GM12873 (cell line): ENCODE measurements around the gene STAC2.

Experiments
- TF ChIP-seq, protein P1 (sequence below): IDR thresholded peaks from 2 replicates; pipeline ENCODE4 v1.5.1; 2012; ENCODE audit warnings: low read depth, mild to moderate bottlenecking, moderate library complexity, low read length, control low read depth; ENCODE audit not compliant: insufficient read depth; ENCODE audit errors: missing control alignments

STAC2 gene

DNA sequence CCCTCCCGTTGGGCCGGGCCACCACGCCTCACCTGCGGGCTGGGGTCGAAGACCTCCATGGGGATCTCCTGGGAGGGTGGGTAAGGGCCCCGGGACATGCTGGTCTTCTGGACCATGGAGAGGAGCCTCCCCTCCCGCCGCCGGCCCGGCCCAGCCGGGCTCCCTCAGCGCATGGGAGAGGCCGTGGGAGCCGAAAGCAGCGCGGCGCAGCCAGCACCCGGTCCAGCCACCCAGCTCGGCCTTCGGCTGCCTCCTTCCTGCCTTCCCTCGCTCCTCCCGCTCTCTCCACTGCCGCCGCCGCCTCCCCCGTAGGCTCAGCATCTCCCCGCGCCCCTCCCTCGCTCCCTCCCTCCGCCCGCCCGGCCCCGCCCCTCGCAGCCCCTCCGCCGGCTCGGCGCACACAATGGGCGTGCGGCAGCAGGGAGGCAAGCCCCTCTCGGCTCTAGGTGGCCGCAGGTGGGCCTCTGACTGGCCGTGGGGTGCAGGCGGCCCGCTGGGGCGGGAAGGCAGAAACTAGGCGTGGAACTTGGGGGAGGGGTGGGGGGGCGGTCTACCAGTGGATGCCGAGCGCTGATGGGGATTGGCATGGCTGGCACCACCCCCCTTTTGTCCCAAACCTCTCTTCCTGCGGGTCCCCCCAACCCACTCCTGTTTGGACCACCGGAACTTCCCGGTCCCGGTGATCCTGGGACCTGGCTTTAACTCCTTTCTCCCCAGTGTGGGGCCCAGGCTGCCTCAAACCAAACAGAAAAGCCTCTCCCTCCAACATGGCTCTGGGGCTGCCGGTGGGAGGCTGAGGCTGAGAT is 28.2 kb downstream of the STAC2 start, which contains the start of gene CACNB1:
Gene CACNB1 (minus strand): TSS at position 290 of the 806 bp plus-strand sequence. CDS start 174 bp downstream, at position 116.
- TF ChIP-seq, protein P1, sequence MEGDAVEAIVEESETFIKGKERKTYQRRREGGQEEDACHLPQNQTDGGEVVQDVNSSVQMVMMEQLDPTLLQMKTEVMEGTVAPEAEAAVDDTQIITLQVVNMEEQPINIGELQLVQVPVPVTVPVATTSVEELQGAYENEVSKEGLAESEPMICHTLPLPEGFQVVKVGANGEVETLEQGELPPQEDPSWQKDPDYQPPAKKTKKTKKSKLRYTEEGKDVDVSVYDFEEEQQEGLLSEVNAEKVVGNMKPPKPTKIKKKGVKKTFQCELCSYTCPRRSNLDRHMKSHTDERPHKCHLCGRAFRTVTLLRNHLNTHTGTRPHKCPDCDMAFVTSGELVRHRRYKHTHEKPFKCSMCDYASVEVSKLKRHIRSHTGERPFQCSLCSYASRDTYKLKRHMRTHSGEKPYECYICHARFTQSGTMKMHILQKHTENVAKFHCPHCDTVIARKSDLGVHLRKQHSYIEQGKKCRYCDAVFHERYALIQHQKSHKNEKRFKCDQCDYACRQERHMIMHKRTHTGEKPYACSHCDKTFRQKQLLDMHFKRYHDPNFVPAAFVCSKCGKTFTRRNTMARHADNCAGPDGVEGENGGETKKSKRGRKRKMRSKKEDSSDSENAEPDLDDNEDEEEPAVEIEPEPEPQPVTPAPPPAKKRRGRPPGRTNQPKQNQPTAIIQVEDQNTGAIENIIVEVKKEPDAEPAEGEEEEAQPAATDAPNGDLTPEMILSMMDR = no peak

- TF ChIP-seq, protein P1 = no peak
Observed at GRCh38 chr17:39196808-39197291, 28.9 kb downstream of the STAC2 start.

GRCh38 chr17:39196241-39196807 is 29.4 kb downstream of the STAC2 start:
- TF ChIP-seq, protein P1 = no peak

GRCh38 chr17:39195568-39196160 is 30.1 kb downstream of the STAC2 start:
- TF ChIP-seq, protein P1 = no peak

DNA sequence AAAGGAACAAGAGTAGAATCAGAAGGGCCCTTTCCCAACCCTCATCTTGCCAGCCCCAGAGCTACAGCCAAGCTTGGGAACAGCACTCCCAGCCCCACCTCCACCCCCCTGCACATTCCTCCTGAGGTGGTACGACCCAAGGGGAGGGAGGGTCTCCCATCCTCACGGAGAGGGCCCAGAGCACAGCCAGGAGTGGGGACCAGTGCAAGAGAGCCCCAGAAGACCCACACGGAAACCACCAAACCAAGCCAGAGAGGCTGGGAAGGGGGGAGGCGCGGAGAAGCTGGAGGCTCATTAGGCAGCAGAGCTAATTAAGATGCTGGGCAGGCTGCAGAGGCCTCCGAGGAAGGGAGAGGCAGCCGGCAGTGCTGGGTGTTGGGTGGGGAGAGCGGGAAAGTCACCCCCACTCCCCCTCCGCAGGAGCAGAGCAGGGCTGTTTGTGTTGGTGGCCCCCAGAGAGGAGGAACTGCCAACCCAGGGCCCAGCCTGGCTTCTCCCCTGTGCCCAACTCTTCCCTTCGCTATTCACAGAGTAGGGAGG is 30.7 kb downstream of the STAC2 start:
- TF ChIP-seq, protein P1 = no peak

GRCh38 chr17:39194089-39194984 is 31.4 kb downstream of the STAC2 start:
- TF ChIP-seq, protein P1 = peak; percentile 18
